ENCODE measurements around the gene FAM229B. TPM values are rescaled to one million over a fixed set of nuclear protein-coding genes. Genes with fewer than 3 reads are reported as not detected.
A peak's percentile ranks its signal among the peaks of the same experiment; 100 is the strongest.

The FAM229B gene
- total RNA-seq, 1 donor from 2014 or later: 11.0 TPM

DNA sequence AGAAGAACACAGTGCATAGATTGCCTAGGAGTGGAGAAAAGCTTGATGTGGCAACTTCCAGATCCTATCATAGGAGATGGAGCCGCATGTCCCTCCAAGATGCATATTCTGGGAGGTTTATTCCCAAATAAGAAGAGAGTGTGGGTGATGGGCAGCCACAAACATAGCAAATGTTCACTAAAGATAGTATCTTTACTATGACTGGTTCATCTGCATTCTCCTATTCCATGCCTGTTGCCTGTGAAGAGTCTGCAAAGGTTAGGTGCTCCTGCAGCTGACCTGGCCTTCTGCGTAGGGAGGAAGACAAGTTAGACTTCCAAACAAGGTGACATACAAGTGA lies 48.0 kb upstream of the FAM229B start:
- TF ChIP-seq POLR2A (IDR thresholded peaks at IDR 0.05) (no peak), POLR2AphosphoS5 (IDR thresholded peaks at IDR 0.05; ENCODE audit: insufficient read depth in 1 of 2, low read depth in 1 of 2) (no peak)
- TF ChIP-seq, protein P1, sequence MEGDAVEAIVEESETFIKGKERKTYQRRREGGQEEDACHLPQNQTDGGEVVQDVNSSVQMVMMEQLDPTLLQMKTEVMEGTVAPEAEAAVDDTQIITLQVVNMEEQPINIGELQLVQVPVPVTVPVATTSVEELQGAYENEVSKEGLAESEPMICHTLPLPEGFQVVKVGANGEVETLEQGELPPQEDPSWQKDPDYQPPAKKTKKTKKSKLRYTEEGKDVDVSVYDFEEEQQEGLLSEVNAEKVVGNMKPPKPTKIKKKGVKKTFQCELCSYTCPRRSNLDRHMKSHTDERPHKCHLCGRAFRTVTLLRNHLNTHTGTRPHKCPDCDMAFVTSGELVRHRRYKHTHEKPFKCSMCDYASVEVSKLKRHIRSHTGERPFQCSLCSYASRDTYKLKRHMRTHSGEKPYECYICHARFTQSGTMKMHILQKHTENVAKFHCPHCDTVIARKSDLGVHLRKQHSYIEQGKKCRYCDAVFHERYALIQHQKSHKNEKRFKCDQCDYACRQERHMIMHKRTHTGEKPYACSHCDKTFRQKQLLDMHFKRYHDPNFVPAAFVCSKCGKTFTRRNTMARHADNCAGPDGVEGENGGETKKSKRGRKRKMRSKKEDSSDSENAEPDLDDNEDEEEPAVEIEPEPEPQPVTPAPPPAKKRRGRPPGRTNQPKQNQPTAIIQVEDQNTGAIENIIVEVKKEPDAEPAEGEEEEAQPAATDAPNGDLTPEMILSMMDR (IDR thresholded peaks at IDR 0.05): no peak
- no peak overlapping the region for H3K4me3 ChIP-seq
- H3K27ac ChIP-seq: peak overlapping the region; percentile 91
- H3K9me3 ChIP-seq: no peaks in the 10 kb centered on the region
- no peaks in the 10 kb centered on the region for H3K36me3 ChIP-seq
- DNase-seq (ENCODE audit: extremely low spot score in 2 of 2): no peak
- intact Hi-C loops (cut with DNase I): loop anchor here (5.0 to 10.0 kb wide), 3 partner anchors 42 to 557 kb away; partner anchors contain the start of genes REV3L and TRAF3IP2
- H3K27me3 ChIP-seq: no peaks in the 10 kb centered on the region
- peaks cover 24% of the 10 kb centered on the region for H3K4me1 ChIP-seq

DNA sequence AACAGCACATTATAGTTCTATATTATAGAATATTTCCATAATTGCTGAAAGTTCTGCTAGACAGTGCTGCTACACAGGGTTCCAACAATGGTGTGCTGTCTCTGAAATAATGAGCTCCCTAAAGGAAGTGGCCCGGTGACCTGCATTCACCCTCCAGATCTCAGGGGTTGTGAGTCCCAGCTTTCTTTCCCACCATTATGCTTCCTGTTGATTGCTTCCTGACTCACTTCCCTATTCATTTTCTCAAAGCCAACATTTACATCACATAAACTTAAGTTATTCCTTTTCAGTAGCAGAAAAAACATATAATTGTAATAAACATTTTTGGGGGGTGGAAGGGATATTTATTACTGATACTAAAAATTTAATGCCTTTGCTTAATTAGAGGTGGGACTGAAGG lies 46.4 kb upstream of the FAM229B start:
- Histone ChIP-seq H3K36me3 (no peaks in the 10 kb centered on the region), H3K4me3 (no peak overlapping the region), H3K27me3 (no peaks in the 10 kb centered on the region), H3K9me3 (no peaks in the 10 kb centered on the region), H3K4me1 (peaks cover 24% of the 10 kb centered on the region), H3K27ac (no peak overlapping the region)
- TF ChIP-seq POLR2AphosphoS5 (IDR thresholded peaks at IDR 0.05; ENCODE audit: insufficient read depth in 1 of 2, low read depth in 1 of 2): no peak
- TF ChIP-seq, protein P1 (IDR thresholded peaks at IDR 0.05): no peak
- TF ChIP-seq POLR2A (IDR thresholded peaks at IDR 0.05): no peak
- intact Hi-C loops (cut with DNase I): loop anchor here (5.0 kb wide), 1 partner anchor 334 kb away; no protein-coding TSS in a partner anchor
- DNase-seq (ENCODE audit: extremely low spot score in 2 of 2): no peak

DNA sequence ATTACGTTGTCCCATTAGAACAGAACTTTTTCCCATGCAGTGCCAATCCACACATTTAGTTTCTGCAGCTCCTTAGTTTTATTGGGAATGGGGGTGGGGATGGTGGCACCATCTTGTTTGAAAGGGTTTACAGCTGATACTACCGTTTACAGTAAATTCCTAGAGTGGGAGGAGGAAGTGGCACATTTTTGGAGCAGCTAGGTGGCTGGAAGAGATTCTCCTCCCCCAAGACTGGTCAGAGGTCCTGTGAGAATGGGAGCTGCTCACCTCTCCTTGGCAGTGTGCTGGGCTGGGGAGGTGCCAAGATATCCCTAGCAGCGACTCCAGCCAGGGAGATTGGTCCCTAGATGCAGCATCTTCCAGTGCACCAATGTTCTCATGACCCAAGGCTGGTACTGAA lies 45.9 kb upstream of the FAM229B start:
- H3K27me3 ChIP-seq: no peaks in the 10 kb centered on the region
- H3K36me3 ChIP-seq: no peaks in the 10 kb centered on the region
- TF ChIP-seq, protein P1 (IDR thresholded peaks at IDR 0.05): no peak
- TF ChIP-seq POLR2A (IDR thresholded peaks at IDR 0.05): no peak
- TF ChIP-seq POLR2AphosphoS5 (IDR thresholded peaks at IDR 0.05; ENCODE audit: insufficient read depth in 1 of 2, low read depth in 1 of 2): no peak
- intact Hi-C loops (cut with DNase I): loop anchor here (5.0 kb wide), 1 partner anchor 334 kb away; no protein-coding TSS in a partner anchor
- DNase-seq (ENCODE audit: extremely low spot score in 2 of 2): no peak
- no peak overlapping the region for H3K27ac ChIP-seq
- peaks cover 24% of the 10 kb centered on the region for H3K4me1 ChIP-seq
- no peak overlapping the region for H3K4me3 ChIP-seq
- no peaks in the 10 kb centered on the region for H3K9me3 ChIP-seq

DNA sequence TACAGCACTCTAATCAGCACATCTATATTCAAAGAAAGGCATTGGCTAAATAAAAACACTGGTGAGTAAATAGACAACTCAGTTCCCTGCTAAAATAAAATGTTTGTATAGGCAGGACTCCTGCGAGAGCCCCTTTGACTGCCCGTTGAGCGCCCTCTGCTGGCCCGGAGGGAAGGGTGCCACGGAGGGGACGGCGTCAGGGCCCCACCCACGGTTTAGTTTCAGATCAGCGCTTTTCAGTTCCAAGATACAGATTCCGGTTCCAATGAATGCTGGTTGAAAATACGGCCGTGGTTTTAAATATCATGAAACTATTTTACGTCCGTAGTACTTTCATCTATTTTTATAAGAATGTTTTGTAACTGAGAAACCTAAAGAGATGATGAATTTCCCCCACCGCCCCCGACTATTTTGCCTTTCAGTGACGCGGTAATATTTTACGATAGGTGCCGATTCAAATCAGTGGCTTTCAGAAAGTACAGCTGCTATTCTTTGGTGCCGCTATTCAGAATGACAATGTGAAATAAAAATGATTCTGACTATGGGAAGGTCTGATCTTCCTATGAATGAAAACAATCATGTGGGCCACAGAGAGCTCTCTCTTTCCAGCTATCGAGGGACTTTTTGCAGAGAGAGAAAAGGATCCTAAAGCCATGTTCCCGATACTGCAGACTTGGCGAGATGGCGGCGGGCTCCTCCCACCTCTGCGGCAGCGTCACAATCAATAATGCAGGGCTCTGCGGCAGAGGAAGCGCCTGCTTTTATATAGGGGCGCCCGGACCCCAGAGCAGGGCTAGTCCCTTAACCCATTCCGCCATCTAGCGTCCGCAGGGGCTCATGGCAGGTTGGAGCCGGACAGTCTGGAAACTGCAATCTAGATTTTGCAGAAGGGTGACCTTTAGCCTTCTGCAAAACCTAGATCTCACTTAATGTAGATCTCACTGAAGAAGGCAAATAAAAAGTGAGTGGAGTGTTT lies 44.1 kb upstream of the FAM229B start:
- no peaks in the 10 kb centered on the region for H3K36me3 ChIP-seq
- H3K27me3 ChIP-seq: no peaks in the 10 kb centered on the region
- intact Hi-C loops (cut with DNase I): loop anchor here (2.0 to 5.0 kb wide), 2 partner anchors 171 to 336 kb away; partner anchors contain the start of gene FYN
- peaks cover 15% of the 10 kb centered on the region for H3K4me1 ChIP-seq
- no peak for DNase-seq (ENCODE audit: extremely low spot score in 2 of 2)
- peak overlapping the region; percentile 58 to 60 for H3K4me3 ChIP-seq
- TF ChIP-seq POLR2AphosphoS5 (IDR thresholded peaks at IDR 0.05; ENCODE audit: insufficient read depth in 1 of 2, low read depth in 1 of 2): peak; percentile 48 to 81
- TF ChIP-seq POLR2A (IDR thresholded peaks at IDR 0.05): peak in 1 of 2 donors; percentile 22
- TF ChIP-seq, protein P1 (IDR thresholded peaks at IDR 0.05): peak; percentile 82 to 96 (median 92)
- peak overlapping the region; percentile 88 for H3K27ac ChIP-seq
- H3K9me3 ChIP-seq: no peaks in the 10 kb centered on the region

Measured in vagina (tissue), 2 donors.